ENCODE results near the gene STARD13.
"Not testable (repeated sequence)": the region's sequence is repeated elsewhere in the genome, so short reads cannot be mapped to it uniquely, and the experiment has no call there.

STARD13 gene

GRCh38 chr13:33178209-33178840 is 107.2 kb downstream of the STARD13 start:
- no peak for TF ChIP-seq JUND (IDR thresholded peaks at IDR 0.05; ENCODE audit: low read depth)
- in situ Hi-C loops (cut with HindIII; ENCODE audit: low pct_unique_long_range_greater_than_20kb, low sequenced_read_pairs) = no loop called here

GRCh38 chr13:33177340-33178208 is 108.0 kb downstream of the STARD13 start:
- in situ Hi-C loops (cut with HindIII; ENCODE audit: low pct_unique_long_range_greater_than_20kb, low sequenced_read_pairs); DNase-seq (ENCODE audit: low read depth in 1 of 2, low spot score in 1 of 2): not testable (repeated sequence)

More at GRCh38 chr13:33178209-33178840, 107.2 kb downstream of the STARD13 start:
- DNase-seq (ENCODE audit: low read depth in 1 of 2, low spot score in 1 of 2) = no peak

- TF ChIP-seq JUND (IDR thresholded peaks at IDR 0.05; ENCODE audit: low read depth) = no peak
- in situ Hi-C loops (cut with HindIII; ENCODE audit: low pct_unique_long_range_greater_than_20kb, low sequenced_read_pairs) = no loop called here
- no peak for DNase-seq (ENCODE audit: low read depth in 1 of 2, low spot score in 1 of 2)
These were observed 109.0 kb downstream of the STARD13 start for GRCh38 chr13:33176526-33176925.

GRCh38 chr13:33175991-33176390 is 109.6 kb downstream of the STARD13 start:
- no peak for TF ChIP-seq JUND (IDR thresholded peaks at IDR 0.05; ENCODE audit: low read depth)
- in situ Hi-C loops (cut with HindIII; ENCODE audit: low pct_unique_long_range_greater_than_20kb, low sequenced_read_pairs) = no loop called here
- DNase-seq (ENCODE audit: low read depth in 1 of 2, low spot score in 1 of 2) = no peak

- TF ChIP-seq JUND (IDR thresholded peaks at IDR 0.05; ENCODE audit: low read depth) = no peak
- no peak for DNase-seq (ENCODE audit: low read depth in 1 of 2, low spot score in 1 of 2)
- in situ Hi-C loops (cut with HindIII; ENCODE audit: low pct_unique_long_range_greater_than_20kb, low sequenced_read_pairs) = no loop called here
These were observed 110.6 kb downstream of the STARD13 start for GRCh38 chr13:33174931-33175330.

GRCh38 chr13:33174491-33174890 is 111.1 kb downstream of the STARD13 start:
- TF ChIP-seq JUND (IDR thresholded peaks at IDR 0.05; ENCODE audit: low read depth) = no peak
- no peak for DNase-seq (ENCODE audit: low read depth in 1 of 2, low spot score in 1 of 2)
- in situ Hi-C loops (cut with HindIII; ENCODE audit: low pct_unique_long_range_greater_than_20kb, low sequenced_read_pairs) = no loop called here

GRCh38 chr13:33172911-33173310 is 112.6 kb downstream of the STARD13 start:
- no peak for TF ChIP-seq JUND (IDR thresholded peaks at IDR 0.05; ENCODE audit: low read depth)
- in situ Hi-C loops (cut with HindIII; ENCODE audit: low pct_unique_long_range_greater_than_20kb, low sequenced_read_pairs) = no loop called here
- no peak for DNase-seq (ENCODE audit: low read depth in 1 of 2, low spot score in 1 of 2)

- no peak for DNase-seq (ENCODE audit: low read depth in 1 of 2, low spot score in 1 of 2)
- no peak for TF ChIP-seq JUND (IDR thresholded peaks at IDR 0.05; ENCODE audit: low read depth)
- in situ Hi-C loops (cut with HindIII; ENCODE audit: low pct_unique_long_range_greater_than_20kb, low sequenced_read_pairs) = no loop called here
These were observed 113.2 kb downstream of the STARD13 start for GRCh38 chr13:33172400-33172799.

GRCh38 chr13:33169273-33169980 is 116.1 kb downstream of the STARD13 start:
- DNase-seq (ENCODE audit: low read depth in 1 of 2, low spot score in 1 of 2) = no peak
- TF ChIP-seq JUND (IDR thresholded peaks at IDR 0.05; ENCODE audit: low read depth) = no peak
- in situ Hi-C loops (cut with HindIII; ENCODE audit: low pct_unique_long_range_greater_than_20kb, low sequenced_read_pairs) = no loop called here

- TF ChIP-seq JUND (IDR thresholded peaks at IDR 0.05; ENCODE audit: low read depth) = no peak
- in situ Hi-C loops (cut with HindIII; ENCODE audit: low pct_unique_long_range_greater_than_20kb, low sequenced_read_pairs) = no loop called here
- DNase-seq (ENCODE audit: low read depth in 1 of 2, low spot score in 1 of 2) = no peak
These were observed 117.1 kb downstream of the STARD13 start for GRCh38 chr13:33168321-33168960.

GRCh38 chr13:33167491-33167890 is 118.1 kb downstream of the STARD13 start:
- no peak for TF ChIP-seq JUND (IDR thresholded peaks at IDR 0.05; ENCODE audit: low read depth)
- DNase-seq (ENCODE audit: low read depth in 1 of 2, low spot score in 1 of 2) = no peak
- in situ Hi-C loops (cut with HindIII; ENCODE audit: low pct_unique_long_range_greater_than_20kb, low sequenced_read_pairs) = no loop called here

GRCh38 chr13:33165787-33166186 is 119.8 kb downstream of the STARD13 start:
- in situ Hi-C loops (cut with HindIII; ENCODE audit: low pct_unique_long_range_greater_than_20kb, low sequenced_read_pairs) = no loop called here
- TF ChIP-seq JUND (IDR thresholded peaks at IDR 0.05; ENCODE audit: low read depth) = no peak
- no peak for DNase-seq (ENCODE audit: low read depth in 1 of 2, low spot score in 1 of 2)
